AG04450 (cell line): ENCODE measurements around the gene CD300E. TPM values are rescaled to one million over a fixed set of nuclear protein-coding genes. Genes with fewer than 3 reads are reported as not detected.

Experiments
- CTCF ChIA-PET: fragments of 300-600, 350-600 bp; formaldehyde crosslinking; extraction: SDS; loops from one replicate; lab custom pipeline; 2022; ENCODE audit warnings: antibody characterized with exemption, inconsistent platforms; lab: Charles Lee
- POLR2A ChIA-PET: fragments of 350-600 bp; formaldehyde crosslinking; extraction: SDS; loops from one replicate; lab custom pipeline; 2021; ENCODE audit warnings: antibody characterized with exemption, inconsistent platforms; lab: Yijun Ruan, JAX
- DNase-seq: peaks from one replicate; pipeline ENCODE4 v3.0.0-alpha.2; 2011; ENCODE audit warnings: low read depth, low spot score
- H3K27ac ChIP-seq: one replicate; pipeline ENCODE4 v1.5.1; 2012; ENCODE audit warnings: low read depth, low read length, control low read depth
- H3K27me3 ChIP-seq: one replicate; pipeline ENCODE4 v1.6.0; 2012; ENCODE audit warnings: low read length; ENCODE audit not compliant: control insufficient read depth, insufficient read depth
- H3K4me3 ChIP-seq: 2 replicates; pipeline ENCODE4 v1.5.1; 2011; ENCODE audit warnings: mild to moderate bottlenecking, low read depth, low read length, control low read depth
- H3K9me3 ChIP-seq: 2 replicates; pipeline ENCODE4 v1.5.1; 2012; ENCODE audit warnings: low read length; ENCODE audit not compliant: control insufficient read depth, insufficient read depth
- polyA plus RNA-seq: library from polyadenylated mRNA; depleted of rRNA; stranded (reverse); fragments of >200 nt; gene quantifications from 2 replicates; pipeline ENCODE4 v1.2.3, GENCODE V29; 2011
- TF ChIP-seq, protein P1 (sequence below): IDR thresholded peaks from 2 replicates; pipeline ENCODE4 v1.5.1; 2011; ENCODE audit warnings: low read depth, low read length, control low read depth, inconsistent platforms

The CD300E gene
- polyA plus RNA-seq, 1 experiment, result not detected

DNA sequence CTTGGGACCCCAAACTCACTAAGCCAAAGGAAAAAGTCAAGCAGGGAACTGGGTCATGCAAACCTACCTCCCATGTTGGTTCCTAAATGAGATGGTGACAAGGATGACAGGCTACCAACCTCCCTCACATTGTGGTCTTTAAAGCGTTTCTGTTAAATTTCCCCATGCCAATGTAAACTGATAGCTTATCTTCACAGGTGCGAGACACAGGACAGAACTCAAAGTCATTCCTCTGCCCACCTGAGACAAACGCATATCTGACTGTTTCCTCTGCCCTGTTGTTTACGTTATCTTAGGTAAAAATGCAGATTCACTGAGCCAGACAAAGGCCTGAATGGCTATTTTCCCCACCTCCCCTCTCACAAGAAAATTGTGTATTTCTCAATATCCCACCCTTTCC lies 19.0 kb upstream of the CD300E start:
- TF ChIP-seq, protein P1, sequence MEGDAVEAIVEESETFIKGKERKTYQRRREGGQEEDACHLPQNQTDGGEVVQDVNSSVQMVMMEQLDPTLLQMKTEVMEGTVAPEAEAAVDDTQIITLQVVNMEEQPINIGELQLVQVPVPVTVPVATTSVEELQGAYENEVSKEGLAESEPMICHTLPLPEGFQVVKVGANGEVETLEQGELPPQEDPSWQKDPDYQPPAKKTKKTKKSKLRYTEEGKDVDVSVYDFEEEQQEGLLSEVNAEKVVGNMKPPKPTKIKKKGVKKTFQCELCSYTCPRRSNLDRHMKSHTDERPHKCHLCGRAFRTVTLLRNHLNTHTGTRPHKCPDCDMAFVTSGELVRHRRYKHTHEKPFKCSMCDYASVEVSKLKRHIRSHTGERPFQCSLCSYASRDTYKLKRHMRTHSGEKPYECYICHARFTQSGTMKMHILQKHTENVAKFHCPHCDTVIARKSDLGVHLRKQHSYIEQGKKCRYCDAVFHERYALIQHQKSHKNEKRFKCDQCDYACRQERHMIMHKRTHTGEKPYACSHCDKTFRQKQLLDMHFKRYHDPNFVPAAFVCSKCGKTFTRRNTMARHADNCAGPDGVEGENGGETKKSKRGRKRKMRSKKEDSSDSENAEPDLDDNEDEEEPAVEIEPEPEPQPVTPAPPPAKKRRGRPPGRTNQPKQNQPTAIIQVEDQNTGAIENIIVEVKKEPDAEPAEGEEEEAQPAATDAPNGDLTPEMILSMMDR, result no peak
- Histone ChIP-seq H3K27ac (no peak overlapping the region), H3K9me3 (no peaks in the 10 kb centered on the region), H3K4me3 (no peak overlapping the region), H3K27me3 (no peaks in the 10 kb centered on the region)
- ChIA-PET POLR2A (no interaction called here), CTCF (no interaction called here)
- DNase-seq, result no peak

DNA sequence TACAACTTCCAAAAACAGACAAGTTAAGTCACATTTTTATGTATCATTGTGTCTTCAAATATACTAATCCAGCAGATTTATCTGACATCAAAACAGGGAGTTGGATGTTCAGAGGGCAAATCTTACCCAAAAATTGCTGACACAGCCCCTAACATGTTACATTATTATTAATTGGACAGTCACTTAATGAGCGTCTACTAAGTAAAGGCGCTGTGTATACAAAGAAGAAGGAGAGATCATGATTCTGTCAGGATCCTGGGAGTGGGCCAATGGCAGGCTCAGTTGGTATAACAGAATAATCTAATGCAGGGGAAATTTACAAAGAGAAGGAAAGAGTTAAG lies 18.4 kb upstream of the CD300E start:
- TF ChIP-seq, protein P1, result no peak
- POLR2A ChIA-PET, result no interaction called here

DNA sequence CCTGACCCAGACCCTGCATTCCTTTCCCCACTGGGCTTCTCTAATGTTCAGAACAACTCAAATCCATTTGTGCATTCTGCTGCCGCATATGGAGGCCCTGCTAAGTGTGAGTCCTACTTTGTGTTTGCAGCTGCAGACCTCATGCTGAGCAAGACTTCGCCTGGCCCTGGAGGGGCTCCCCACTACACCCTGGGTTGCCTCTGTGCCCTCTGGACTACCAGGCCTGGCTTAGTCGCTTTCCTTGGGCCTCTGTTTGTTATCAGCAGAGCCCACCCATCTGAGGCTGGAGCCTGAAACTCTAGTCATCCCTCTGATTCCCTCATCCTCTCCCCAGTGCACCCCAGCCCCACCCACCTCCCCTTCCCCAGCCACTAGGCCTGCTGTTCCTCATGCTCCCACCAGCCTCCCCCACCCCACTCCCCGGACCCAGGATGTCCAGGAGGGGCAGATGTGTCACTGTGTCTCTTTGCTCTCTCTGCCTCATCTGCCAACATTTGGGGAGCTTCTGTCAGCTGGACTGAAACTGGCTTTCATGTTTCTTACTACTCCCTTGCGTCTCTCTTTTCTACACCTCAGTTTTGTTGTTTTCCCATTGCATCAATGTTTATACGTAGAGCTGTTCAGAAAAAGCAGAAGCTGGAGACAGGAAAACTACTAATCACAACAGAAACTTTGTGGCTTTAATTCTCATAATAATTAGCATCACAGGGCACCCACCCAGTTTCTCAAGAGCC lies 17.9 kb upstream of the CD300E start:
- H3K27me3 ChIP-seq, result no peaks in the 10 kb centered on the region

More for the DNA sequence above, 18.4 kb upstream of the CD300E start:
- no peaks in the 10 kb centered on the region for H3K27me3 ChIP-seq
- H3K4me3 ChIP-seq, result no peak overlapping the region
- DNase-seq, result no peak
- no peaks in the 10 kb centered on the region for H3K9me3 ChIP-seq
- CTCF ChIA-PET, result no interaction called here
- no peak overlapping the region for H3K27ac ChIP-seq

DNA sequence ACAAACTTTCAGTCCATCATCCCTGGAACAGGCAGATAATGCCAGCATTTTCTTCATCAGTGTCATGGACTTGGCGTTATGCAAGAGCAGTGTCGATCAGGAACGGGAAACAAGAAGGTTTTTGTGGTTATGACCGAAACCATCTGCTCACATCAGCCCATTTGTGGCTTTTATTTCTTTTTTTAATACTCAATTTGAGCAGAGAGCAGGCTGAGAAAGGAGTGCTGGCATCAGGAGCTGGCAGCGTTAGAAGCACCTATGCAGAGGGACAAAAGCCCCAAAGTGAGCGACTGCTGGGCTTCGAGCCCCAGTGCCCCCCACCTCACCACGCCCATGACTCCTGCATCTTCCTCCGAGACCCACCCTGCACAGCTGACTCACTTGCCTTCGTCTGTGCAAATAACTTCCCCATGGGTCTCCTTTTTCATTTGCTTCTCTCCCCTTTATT lies 16.2 kb upstream of the CD300E start:
- Histone ChIP-seq H3K9me3 (no peaks in the 10 kb centered on the region), H3K27ac (no peak overlapping the region), H3K4me3 (no peak overlapping the region), H3K27me3 (no peaks in the 10 kb centered on the region)
- TF ChIP-seq, protein P1, result no peak
- POLR2A ChIA-PET, result no interaction called here
- no peak for DNase-seq
- CTCF ChIA-PET, result no interaction called here

More for the DNA sequence above, 17.9 kb upstream of the CD300E start:
- TF ChIP-seq, protein P1, result no peak
- no peaks in the 10 kb centered on the region for H3K9me3 ChIP-seq
- POLR2A ChIA-PET, result no interaction called here
- H3K4me3 ChIP-seq, result no peak overlapping the region
- CTCF ChIA-PET, result no interaction called here
- no peak overlapping the region for H3K27ac ChIP-seq
- no peak for DNase-seq

DNA sequence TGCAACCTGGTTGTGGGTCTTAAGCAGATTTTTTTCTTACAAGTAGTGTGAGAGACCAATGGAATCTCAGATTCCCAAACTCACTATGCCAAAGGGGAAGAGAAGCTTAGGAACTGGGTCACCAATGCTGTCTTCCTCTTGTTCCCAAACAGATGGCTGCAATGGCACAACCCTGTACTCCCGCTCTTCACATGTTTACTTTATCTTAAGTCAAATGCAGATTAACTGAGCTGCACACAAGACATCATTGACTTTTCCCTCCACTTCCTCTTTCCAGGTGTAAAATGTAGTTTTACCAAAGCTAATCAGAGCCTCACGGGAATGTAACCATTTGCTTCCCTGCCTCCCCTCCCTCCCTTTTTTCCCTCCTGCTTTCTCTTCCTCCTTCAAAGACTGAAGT lies 14.4 kb upstream of the CD300E start:
- H3K4me3 ChIP-seq, result no peak overlapping the region
- no peaks in the 10 kb centered on the region for H3K27me3 ChIP-seq
- no peak for DNase-seq
- H3K9me3 ChIP-seq, result no peaks in the 10 kb centered on the region
- TF ChIP-seq, protein P1, result no peak
- ChIA-PET POLR2A (no interaction called here), CTCF (no interaction called here)
- no peak overlapping the region for H3K27ac ChIP-seq
